Fibroblast of peridontal ligament (primary cell): ENCODE results near the gene SLFNL1.

Source experiments
- DNase-seq: peaks from one replicate; pipeline ENCODE4 v3.0.0-alpha.2; 2010; ENCODE audit errors: extremely low read depth

SLFNL1 gene

DNA sequence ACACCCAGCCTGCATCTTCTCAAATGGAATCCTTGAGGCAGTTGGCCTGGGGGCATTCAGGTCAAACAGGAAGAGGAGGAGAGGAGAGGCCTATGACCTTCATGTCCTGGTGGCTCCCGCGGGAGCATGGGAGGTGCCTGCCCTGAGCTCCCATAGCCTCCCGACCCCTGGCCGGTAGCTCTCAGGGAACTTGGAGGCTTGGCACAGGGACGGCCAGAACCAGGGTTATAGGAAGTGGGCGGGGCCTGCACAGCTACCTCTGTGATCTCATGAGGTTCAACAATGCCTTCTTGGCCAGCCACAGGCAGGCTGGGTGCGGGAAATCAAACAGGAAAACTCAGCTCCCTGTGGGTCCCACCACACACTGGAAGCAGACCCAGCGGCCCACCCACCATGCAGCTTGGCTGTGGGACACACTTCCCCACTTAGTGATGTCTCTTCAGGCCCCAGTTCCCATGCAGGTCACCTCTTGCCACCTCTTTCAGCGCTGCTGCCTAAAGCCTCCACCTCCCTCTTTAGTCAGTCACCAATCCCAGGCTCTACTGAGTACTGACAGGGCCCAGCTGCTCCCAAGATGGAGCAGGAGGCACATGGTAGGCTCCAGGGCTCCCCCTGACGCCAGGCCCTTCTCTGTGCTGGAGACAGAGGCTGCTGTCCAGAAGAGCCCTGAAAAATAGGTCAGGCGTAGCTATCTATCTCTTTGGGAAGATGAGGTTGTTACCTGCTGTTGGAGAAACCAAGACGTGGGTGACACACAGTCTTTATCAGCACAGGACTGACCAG is at the start of gene SLFNL1:
TSS of gene SLFNL1 (minus strand) at position 200 of the 783 bp plus-strand sequence. CDS start 1,065 bp downstream, outside the sequence.
- DNase-seq, result no peak

GRCh38 chr1:41056907-41057306 is 35.4 kb upstream of the SLFNL1 start:
- no peak for DNase-seq

- no peak for DNase-seq
Measured at GRCh38 chr1:41053316-41053715, 31.8 kb upstream of the SLFNL1 start.

- DNase-seq, result no peak
Measured at GRCh38 chr1:41051022-41051421, 29.5 kb upstream of the SLFNL1 start.

DNA sequence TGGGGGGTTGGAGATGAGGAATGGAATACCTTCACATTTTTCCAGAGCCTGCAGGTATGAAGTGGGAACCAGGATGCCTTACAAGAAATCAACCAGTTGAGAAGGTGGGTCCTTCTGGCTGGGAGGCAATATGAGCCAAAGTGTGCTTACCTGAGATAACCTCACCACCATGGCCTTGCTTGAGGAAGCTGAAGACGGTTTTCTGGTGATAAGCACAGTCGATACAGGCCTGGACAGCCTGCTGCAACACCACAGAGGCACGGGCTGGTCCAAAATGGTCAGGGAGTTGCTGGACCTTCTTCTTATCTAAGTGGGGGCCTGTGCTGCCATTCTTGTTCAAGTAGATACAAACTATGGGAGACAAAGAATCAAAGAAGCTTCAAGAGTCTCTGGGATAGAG is 27.0 kb upstream of the SLFNL1 start:
- DNase-seq, result no peak

- DNase-seq, result no peak
Measured at GRCh38 chr1:41046347-41046775, 24.8 kb upstream of the SLFNL1 start.

DNA sequence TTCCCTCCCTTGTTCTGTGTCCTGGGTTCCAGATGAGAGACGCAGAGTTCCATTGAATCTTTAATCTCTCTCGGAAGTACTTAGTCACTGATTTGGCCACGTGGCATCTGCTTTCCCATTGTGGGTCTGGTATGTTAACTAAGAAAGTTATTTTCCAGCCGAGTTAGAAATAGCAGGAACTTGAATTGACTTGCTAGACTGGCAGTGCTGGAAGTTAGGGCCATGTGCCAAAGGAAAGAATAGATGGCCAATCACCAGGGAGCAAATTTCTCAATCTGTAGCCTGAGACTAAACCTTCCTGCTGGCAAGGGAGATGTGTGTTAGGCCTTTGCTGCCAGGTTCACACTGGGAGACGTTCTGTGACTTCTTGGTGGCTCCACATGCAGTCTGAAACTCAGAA is 24.2 kb upstream of the SLFNL1 start:
- DNase-seq, result peak; percentile 92

- no peak for DNase-seq
Measured at GRCh38 chr1:41044187-41044586, 22.7 kb upstream of the SLFNL1 start.

GRCh38 chr1:41041614-41042270 is 20.2 kb upstream of the SLFNL1 start:
- peak; percentile 55 for DNase-seq

DNA sequence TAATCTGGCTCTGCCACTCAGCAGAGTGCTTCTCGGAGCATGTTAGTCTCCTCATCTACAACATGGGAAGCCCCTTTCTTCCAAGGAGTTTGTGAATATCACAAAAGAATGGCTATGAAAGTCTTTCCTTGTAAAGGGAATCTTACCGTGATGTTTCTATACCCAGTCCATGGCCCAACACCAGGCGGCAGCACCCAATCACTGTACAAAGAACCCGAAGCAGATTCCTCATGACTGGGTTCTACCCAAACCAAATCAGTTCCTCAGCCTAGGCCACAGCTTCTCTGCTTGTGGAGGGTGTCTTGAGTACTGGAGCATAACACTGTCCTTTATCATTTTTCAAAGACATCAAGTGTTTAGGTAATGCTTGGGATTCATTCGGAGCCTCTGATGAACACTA is 16.6 kb upstream of the SLFNL1 start:
- DNase-seq, result peak; percentile 15

- no peak for DNase-seq
Measured at GRCh38 chr1:41037116-41037903, 15.8 kb upstream of the SLFNL1 start.

- DNase-seq, result no peak
Measured at GRCh38 chr1:41033272-41033671, 11.7 kb upstream of the SLFNL1 start.

- DNase-seq, result no peak
Measured at GRCh38 chr1:41032147-41032546, 10.6 kb upstream of the SLFNL1 start.

DNA sequence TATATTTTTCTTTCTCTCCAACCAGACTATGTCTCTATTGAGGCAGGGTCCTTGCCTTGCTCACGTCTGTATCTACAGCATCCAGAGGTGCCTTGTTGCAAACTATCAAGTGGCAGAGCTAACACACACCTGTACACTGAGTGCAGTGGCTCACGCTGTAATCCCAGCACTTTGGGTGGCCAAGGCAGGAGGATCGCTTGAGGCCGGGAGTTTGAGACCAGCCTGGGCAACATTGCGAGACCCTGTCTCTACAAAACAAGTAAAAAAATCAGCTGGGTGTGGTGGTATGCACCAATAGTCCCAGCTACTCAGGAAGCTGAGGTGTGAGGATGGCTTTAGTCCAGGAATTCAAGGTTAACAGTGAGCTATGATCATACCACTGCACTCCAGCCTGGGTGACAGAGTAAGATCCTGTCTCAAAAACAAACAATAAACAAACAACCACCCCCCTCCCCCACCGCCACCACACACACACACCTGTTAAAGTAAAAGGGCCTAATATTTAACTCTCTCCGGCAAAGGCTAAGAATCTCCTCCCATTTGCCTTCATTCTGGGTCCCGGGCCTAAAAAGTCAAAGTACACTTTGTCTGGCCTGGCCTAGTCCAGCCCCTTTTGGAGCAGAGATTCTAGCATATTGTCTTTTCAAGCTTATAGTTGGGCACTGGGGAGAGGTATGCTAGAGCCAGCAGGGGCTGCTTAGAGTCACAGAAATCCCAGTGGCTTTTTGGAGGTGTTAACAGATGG is 9.5 kb upstream of the SLFNL1 start:
- no peak for DNase-seq

DNA sequence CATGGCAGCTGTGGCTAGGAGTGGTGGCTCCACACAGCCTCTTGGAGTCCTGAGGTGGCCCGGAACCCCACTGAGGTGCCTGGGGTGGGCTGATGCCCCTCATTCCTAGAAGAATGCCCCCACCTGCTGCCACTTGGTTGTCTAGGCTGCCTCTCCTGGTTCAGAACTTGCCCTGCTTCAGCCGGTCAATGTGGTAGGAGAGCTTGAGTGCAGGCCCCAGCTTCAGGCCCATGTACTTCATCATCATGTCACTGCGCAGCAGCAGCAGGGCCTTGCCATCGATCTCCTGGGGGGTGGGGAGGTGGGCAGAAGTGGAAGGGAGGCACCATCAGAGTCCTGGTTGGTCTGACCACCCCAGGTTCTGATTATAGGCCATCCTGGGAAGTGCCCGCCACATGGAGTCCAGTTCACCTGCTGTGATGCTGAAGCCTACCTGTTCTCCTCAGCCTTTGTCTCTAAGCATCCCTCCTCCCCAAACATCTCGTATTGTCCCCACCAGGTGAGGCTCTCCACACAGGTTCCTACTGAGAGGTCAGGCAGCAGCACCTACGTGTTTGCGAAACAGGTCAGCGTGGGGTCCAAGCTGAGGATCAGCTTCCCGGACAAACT is 6.6 kb upstream of the SLFNL1 start:
- no peak for DNase-seq

- no peak for DNase-seq
Measured at GRCh38 chr1:41025979-41026819, 4.7 kb upstream of the SLFNL1 start.

DNA sequence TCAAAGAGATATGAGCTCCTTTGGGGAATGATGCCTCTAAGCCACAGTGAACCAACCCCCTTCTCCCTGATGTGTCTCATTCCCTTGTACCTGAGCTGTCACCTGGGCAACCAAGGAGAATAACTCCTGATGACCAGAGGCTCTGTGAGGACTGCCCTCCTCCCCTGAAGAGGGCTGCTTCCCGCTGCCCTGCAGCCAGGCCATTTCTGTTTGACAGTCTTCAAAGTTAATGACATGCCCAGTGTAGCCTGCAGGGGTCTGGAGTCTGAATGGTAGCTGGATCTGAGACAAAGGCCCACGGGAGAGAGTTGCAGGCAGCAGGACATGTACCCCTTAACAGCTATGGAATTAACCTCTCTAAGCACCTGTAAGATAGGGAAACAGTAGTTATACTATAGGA is 3.4 kb upstream of the SLFNL1 start:
- no peak for DNase-seq

DNA sequence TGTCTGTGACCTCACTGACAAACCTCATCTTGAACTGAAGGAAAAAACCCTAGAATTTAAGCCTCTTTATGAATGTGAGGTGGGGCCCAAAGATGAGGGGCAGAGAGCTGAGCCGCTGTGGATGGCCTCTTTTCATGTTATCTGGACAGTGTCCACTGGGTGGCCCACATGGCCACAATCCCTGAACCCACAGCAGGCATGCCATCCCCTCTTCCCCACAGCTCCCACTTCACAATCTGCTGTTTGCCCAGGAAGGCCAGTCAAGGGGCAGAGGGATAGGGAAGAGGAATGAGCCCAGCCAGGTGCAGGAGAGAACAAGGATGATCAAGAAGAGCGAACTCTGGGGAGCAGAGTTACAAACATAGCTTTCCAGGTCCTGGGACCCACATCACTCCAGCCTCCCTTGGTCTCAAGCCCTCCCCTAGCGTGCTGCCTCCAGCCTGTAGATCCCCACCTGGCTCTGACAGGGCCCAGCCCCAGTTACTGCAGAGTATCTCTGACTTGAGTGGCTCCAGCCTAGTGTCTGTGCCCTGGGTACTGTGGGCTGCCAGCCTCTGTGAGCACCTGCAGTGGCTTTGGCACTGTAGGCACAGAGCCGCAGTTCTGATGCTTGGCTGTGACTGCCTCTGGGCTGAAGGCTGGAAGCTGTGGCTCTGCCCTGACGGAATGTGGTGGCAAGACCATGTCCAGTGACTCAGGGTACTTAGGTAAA is 1.9 kb upstream of the SLFNL1 start:
- DNase-seq, result peak; percentile 25

- DNase-seq, result no peak
Measured at GRCh38 chr1:41022424-41022823, 899 bp upstream of the SLFNL1 start.

DNA sequence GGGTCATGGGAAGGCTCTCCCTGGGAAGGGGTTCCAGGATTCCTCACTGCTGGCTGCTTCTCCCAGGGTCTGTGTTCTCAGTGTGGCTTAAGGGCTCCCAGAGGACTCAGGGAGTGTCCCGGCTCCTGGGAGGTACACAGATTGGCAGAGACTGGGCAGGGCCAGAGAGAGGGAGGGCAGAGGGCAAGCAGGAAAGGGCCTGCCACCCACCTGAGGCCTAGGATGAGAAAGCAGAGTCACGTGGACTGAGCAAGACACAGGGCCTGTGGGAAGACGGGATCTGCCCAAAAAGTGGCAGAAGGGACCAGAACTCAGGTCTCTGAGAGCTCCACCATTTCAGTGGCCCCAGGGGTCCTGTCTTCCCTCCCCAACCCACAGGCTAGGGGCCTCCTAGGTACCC is 871 bp downstream of the SLFNL1 start:
- no peak for DNase-seq
